NCI-H345 treated with DMSO at 0.1 percent for 48 hours (cell line): ENCODE results near the gene UPK1B.

Source experiments
- DNase-seq: peaks from one replicate; lab custom pipeline; 2025; ENCODE audit not compliant: unreplicated experiment; lab: John Stamatoyannopoulos, UW

UPK1B gene

DNA sequence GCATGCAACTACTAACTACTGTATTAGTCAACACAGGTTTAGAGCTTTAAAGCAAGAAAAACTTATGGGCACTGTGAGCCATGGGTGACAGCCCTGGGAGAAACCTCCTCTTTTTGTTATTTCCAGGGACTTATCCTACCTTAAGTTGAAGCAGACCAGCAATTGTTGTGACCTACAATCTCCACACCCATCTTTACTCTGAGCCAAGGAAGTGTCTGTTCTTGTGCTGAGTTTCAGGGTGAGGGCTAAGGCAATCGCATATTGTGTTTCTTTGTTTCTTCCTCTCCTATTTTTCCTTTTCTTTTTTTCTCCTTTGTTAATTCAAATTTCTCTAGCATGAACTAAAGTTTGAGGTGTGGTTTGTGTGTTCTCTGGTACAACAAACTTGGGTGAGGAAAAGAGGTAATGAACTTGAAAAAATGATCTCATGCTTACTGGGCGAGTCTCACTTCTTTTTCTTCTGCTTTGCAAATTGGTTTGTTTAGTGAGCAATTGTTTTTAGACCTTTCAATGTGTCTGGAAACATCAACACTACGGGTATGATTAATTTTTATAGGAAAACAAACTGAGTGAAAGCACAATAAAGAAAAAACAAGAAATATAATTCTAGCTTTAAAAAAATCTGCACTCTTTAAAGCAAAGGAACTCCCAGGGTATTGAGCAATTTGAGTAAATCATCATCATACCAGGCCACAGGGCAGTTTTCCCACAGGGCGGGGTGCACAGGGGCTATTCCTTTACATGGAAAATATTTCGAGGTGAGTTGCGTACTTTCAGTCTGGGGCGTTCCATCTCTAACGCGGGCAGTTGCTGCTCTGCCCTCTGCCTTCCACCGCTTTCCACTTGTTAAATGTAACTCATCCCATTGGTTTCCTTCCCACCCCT lies 2.7 kb downstream of the UPK1B start:
- DNase-seq, result no peak

DNA sequence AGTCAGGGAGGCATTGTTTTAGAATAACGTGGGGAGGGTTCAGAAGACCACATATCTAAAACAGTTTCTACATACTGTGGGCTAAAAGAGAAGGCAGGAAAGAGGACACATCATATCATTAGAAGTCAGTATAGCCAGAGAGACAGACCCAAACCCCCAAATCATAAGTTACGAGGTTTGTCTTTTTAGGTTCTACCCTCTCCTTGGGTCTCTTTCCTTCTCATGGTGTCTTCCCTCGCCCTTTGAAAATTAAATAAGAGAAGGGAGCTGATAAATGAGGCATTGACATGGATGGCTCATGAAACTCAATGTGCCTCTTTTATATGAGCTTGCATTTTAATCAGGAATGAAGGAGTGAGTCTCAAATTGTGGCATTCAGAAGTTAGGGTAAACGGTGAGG lies 3.4 kb downstream of the UPK1B start:
- DNase-seq, result no peak

- DNase-seq, result no peak
Measured at GRCh38 chr3:119177321-119177720, 3.9 kb downstream of the UPK1B start.

DNA sequence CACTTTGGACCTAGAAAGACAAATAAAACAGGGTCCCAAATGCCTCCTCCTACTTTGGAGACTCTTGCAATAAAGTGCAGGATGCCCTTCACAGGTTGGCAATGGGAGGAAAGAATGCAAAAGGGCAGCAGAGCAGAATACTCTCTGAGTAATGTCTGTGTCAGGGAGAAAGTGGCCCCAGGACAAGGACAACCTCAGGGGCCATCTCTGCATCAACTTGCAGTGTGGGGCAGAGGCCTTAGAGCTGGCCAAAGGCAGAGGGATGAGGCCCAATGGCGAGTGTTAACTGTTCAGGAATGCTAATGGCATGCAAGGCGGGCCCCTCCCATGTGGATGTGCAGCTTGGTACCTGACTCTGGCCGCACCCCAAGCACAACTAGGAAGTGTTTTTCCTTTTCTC lies 8.4 kb downstream of the UPK1B start:
- no peak for DNase-seq

- no peak for DNase-seq
Measured at GRCh38 chr3:119184111-119184510, 10.7 kb downstream of the UPK1B start.

- DNase-seq, result no peak
Measured at GRCh38 chr3:119184796-119185570, 11.6 kb downstream of the UPK1B start.

DNA sequence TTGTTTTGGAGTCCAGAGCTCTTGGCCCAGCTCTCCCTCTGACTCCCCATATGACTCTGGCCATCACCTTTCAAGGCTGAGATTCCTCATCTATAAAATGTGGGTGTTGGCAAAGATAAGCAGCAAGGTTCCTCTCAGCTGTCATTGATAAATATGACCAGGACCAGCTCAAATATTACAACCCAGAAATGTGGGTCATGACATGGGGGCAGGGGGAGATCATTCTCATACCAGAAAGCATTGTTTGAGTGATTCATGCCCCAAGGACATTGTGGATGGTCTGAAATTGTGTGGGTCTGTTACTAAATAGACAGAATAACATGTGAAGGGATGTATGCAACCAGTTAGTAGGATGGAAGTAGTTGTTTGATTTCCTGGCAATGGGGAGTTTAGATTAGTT lies 13.9 kb downstream of the UPK1B start:
- DNase-seq, result no peak

- DNase-seq, result no peak
Measured at GRCh38 chr3:119191800-119192199, 18.4 kb downstream of the UPK1B start.

DNA sequence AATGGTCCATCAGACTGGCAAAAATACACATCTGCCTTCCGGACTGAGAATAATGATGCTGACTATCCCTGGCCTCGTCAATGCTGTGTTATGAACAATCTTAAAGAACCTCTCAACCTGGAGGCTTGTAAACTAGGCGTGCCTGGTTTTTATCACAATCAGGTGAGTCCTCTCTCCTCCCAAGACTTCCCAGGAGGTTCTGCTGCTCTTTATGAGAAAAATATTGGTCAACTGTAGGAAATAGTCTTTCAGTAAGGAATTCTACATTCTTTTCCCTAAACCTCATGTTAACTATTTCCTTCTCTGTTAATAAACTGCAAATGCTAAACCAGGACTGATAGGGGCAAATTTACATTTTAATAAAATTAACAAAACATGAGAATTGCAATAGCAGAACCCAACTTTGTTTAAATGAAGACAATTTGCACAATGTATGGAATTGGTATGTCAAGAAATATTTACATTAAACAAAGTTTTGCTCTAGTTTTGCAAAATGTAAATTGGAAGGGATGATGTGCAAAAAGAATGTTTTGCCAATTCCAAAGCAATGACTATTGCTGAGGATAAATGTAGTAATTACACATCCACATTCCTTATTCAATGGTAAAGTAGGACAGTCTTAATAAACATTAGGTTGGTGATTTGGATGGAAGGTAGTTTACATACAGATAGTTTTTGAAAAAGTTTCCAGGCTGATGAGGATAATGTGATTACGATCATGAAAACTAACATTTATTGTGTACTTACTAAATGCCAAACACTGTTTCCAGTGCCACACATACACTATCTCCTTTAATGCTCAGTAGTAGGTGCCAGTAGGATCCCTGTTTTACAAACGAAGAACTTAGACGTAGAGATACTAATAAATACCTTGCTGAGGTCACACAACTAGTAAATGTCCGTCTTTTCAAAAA lies 21.1 kb downstream of the UPK1B start:
- DNase-seq, result no peak

DNA sequence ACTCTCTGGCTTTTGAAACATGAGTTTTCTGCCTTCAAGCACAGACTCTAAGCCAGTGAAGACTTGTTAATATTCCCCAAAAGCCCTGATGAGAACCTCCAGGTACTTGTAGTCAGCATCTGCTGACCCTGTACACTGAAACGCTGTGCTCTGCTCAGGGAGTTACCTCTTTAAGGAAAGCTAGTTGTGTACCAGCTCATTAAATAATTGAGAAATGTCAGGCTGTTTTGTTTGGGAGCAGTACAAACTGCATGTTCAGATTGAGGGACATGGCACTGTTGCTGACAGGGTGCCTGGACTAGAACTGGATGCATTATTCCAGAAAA lies 21.7 kb downstream of the UPK1B start:
- no peak for DNase-seq

DNA sequence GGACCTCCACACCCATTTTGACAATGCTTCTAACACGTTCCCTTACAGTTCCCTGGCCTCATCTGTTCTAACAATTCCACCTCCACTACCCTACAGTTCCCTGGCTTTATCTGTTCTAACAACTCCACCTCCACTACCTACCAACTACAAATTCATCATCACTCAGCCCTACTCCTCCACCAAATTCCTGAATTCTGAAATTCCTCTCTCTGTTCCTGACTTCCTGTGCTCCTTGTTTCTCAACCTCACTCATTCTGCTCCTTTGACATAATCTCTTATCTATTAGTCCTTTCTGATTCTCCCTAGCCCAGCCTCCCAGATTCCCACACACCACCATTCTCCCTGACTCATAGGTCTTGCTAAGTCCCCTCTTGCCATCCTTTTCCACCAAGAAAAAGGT lies 22.5 kb downstream of the UPK1B start:
- DNase-seq, result no peak

GRCh38 chr3:119205209-119205608 lies 31.8 kb downstream of the UPK1B start:
- DNase-seq, result no peak

DNA sequence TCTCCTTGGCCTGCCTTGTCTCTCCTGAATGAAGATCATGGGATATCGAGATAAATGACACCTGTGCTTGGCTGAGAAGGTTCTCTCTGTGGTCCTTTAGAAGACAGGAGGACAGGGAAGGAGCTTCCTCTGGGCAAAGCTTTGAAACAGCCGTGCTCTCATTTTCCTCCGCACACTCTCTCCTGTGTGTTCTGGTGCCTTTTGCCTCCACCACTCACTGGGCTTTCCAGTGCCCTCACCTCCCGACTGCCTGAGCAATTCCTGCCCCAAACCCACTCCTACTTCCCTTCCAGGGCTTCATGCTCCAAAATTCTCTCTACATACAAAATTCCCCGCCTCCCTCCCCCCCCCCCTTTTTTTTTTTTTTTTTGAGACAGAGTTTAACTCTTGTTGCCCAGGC lies 32.3 kb downstream of the UPK1B start:
- DNase-seq, result no peak

GRCh38 chr3:119206611-119207511 lies 33.5 kb downstream of the UPK1B start:
- no peak for DNase-seq

- no peak for DNase-seq
Measured at GRCh38 chr3:119207512-119207875, 34.1 kb downstream of the UPK1B start.

GRCh38 chr3:119211193-119211592 lies 37.8 kb downstream of the UPK1B start:
- no peak for DNase-seq

GRCh38 chr3:119211803-119212202 lies 38.4 kb downstream of the UPK1B start:
- no peak for DNase-seq

GRCh38 chr3:119219069-119219468 lies 45.7 kb downstream of the UPK1B start:
- no peak for DNase-seq

GRCh38 chr3:119220198-119220597 lies 46.8 kb downstream of the UPK1B start:
- no peak for DNase-seq

- no peak for DNase-seq
Measured at GRCh38 chr3:119220970-119221667, 47.7 kb downstream of the UPK1B start.
